Subcutaneous abdominal adipose tissue (tissue), 5 donors: ENCODE data around the gene ANKRD17.

Experiments used
- H3K27ac ChIP-seq: one replicate; pipeline ENCODE4 v1.7.0; 2013; ENCODE audit warnings: low read depth, mild to moderate bottlenecking, inconsistent platforms, low read length, moderate library complexity
- H3K27me3 ChIP-seq, 5 donors: one replicate each; pipeline ENCODE4 v1.7.0; 2013; ENCODE audit warnings: low read length in 5 of 5, inconsistent platforms in 1 of 5; ENCODE audit not compliant: control insufficient read depth in 5 of 5, insufficient read depth in 4 of 5
- H3K36me3 ChIP-seq, 5 donors: one replicate each; pipeline ENCODE4 v1.7.0; 2013; ENCODE audit warnings: low read length in 5 of 5; ENCODE audit not compliant: control insufficient read depth in 5 of 5, insufficient read depth in 5 of 5
- H3K4me1 ChIP-seq, 5 donors: one replicate each; pipeline ENCODE4 v1.7.0; 2013; ENCODE audit warnings: low read length in 5 of 5, mild to moderate bottlenecking in 3 of 5, moderate library complexity in 1 of 5; ENCODE audit not compliant: control insufficient read depth in 5 of 5, insufficient read depth in 5 of 5
- H3K4me3 ChIP-seq, 5 donors: one replicate each; pipeline ENCODE4 v1.7.0; 2013; ENCODE audit warnings: low read length in 5 of 5, low read depth in 1 of 5
- H3K9ac ChIP-seq, 5 donors: one replicate each; pipeline ENCODE4 v1.7.0; 2013; ENCODE audit warnings: low read length in 5 of 5, mild to moderate bottlenecking in 4 of 5, moderate library complexity in 3 of 5
- H3K9me3 ChIP-seq, 5 donors: one replicate each; pipeline ENCODE4 v1.7.0; 2013; ENCODE audit warnings: low read length in 5 of 5; ENCODE audit not compliant: control insufficient read depth in 5 of 5
- donor health status: healthy.
- donor health status: healthy.
- donor health status: healthy.
- donor health status: healthy.
- donor health status: healthy.

ANKRD17 gene

GRCh38 chr4:73250642-73251041 is 8.0 kb downstream of the ANKRD17 start:
- H3K27ac ChIP-seq: no peak overlapping the region
- H3K9me3 ChIP-seq: no peaks in the 10 kb centered on the region
- peaks cover 0 to 22% (median 9%) of the 10 kb centered on the region in 5 donors for H3K4me1 ChIP-seq
- no peaks in the 10 kb centered on the region for H3K27me3 ChIP-seq
- H3K4me3 ChIP-seq: no peak overlapping the region
- H3K9ac ChIP-seq: no peak overlapping the region
- H3K36me3 ChIP-seq: peaks cover 0 to 3% (median 0%) of the 10 kb centered on the region in 5 donors

GRCh38 chr4:73248821-73249220 is 9.8 kb downstream of the ANKRD17 start:
- Histone ChIP-seq H3K9ac (no peak overlapping the region), H3K4me3 (no peak overlapping the region), H3K36me3 (peaks cover 0 to 3% (median 0%) of the 10 kb centered on the region in 5 donors), H3K9me3 (no peaks in the 10 kb centered on the region), H3K4me1 (peaks cover 0 to 17% (median 8%) of the 10 kb centered on the region in 5 donors), H3K27ac (no peak overlapping the region), H3K27me3 (no peaks in the 10 kb centered on the region)

- H3K4me3 ChIP-seq: no peak overlapping the region
- no peaks in the 10 kb centered on the region for H3K27me3 ChIP-seq
- H3K9me3 ChIP-seq: no peaks in the 10 kb centered on the region
- H3K9ac ChIP-seq: no peak overlapping the region
- peaks cover 0 to 15% (median 6%) of the 10 kb centered on the region in 5 donors for H3K4me1 ChIP-seq
- H3K27ac ChIP-seq: no peak overlapping the region
- H3K36me3 ChIP-seq: peaks cover 0 to 3% (median 0%) of the 10 kb centered on the region in 5 donors
Observed at GRCh38 chr4:73248416-73248815, 10.2 kb downstream of the ANKRD17 start.

- H3K27me3 ChIP-seq: no peaks in the 10 kb centered on the region
- peaks cover 0 to 16% (median 4%) of the 10 kb centered on the region in 5 donors for H3K4me1 ChIP-seq
- no peak overlapping the region for H3K27ac ChIP-seq
Observed at GRCh38 chr4:73247100-73247499, 11.5 kb downstream of the ANKRD17 start.

GRCh38 chr4:73245955-73246354 is 12.6 kb downstream of the ANKRD17 start:
- H3K36me3 ChIP-seq: no peaks in the 10 kb centered on the region
- no peak overlapping the region for H3K4me3 ChIP-seq
- peaks cover 0 to 20% (median 7%) of the 10 kb centered on the region in 5 donors for H3K4me1 ChIP-seq
- H3K27me3 ChIP-seq: no peaks in the 10 kb centered on the region
- no peak overlapping the region for H3K27ac ChIP-seq
- H3K9ac ChIP-seq: no peak overlapping the region
- H3K9me3 ChIP-seq: no peaks in the 10 kb centered on the region

More at GRCh38 chr4:73247100-73247499, 11.5 kb downstream of the ANKRD17 start:
- Histone ChIP-seq H3K4me3 (no peak overlapping the region), H3K9me3 (no peaks in the 10 kb centered on the region), H3K9ac (no peak overlapping the region), H3K36me3 (no peaks in the 10 kb centered on the region)

- no peak overlapping the region for H3K4me3 ChIP-seq
- H3K9me3 ChIP-seq: no peaks in the 10 kb centered on the region
- no peak overlapping the region for H3K27ac ChIP-seq
- H3K9ac ChIP-seq: no peak overlapping the region
- peaks cover 0 to 20% (median 9%) of the 10 kb centered on the region in 5 donors for H3K4me1 ChIP-seq
- H3K27me3 ChIP-seq: no peaks in the 10 kb centered on the region
- H3K36me3 ChIP-seq: no peaks in the 10 kb centered on the region
Observed at GRCh38 chr4:73244945-73245601, 13.5 kb downstream of the ANKRD17 start.

- Histone ChIP-seq H3K4me1 (peaks cover 0 to 9% (median 4%) of the 10 kb centered on the region in 5 donors), H3K36me3 (peaks cover 0 to 7% (median 6%) of the 10 kb centered on the region in 5 donors)
Observed at GRCh38 chr4:73237044-73237443, 21.6 kb downstream of the ANKRD17 start.

GRCh38 chr4:73236151-73236550 is 22.4 kb downstream of the ANKRD17 start:
- Histone ChIP-seq H3K9ac (no peak overlapping the region), H3K27ac (no peak overlapping the region), H3K4me1 (peaks cover 0 to 5% (median 0%) of the 10 kb centered on the region in 5 donors), H3K9me3 (no peaks in the 10 kb centered on the region), H3K36me3 (peaks cover 0 to 7% (median 6%) of the 10 kb centered on the region in 5 donors), H3K27me3 (no peaks in the 10 kb centered on the region), H3K4me3 (no peak overlapping the region)

More at GRCh38 chr4:73237044-73237443, 21.6 kb downstream of the ANKRD17 start:
- H3K9ac ChIP-seq: no peak overlapping the region
- H3K27ac ChIP-seq: no peak overlapping the region
- no peak overlapping the region for H3K4me3 ChIP-seq
- no peaks in the 10 kb centered on the region for H3K27me3 ChIP-seq
- no peaks in the 10 kb centered on the region for H3K9me3 ChIP-seq

GRCh38 chr4:73234712-73235111 is 23.9 kb downstream of the ANKRD17 start:
- H3K9me3 ChIP-seq: no peaks in the 10 kb centered on the region
- no peak overlapping the region for H3K9ac ChIP-seq
- H3K4me3 ChIP-seq: no peak overlapping the region
- no peak overlapping the region for H3K27ac ChIP-seq
- H3K4me1 ChIP-seq: no peaks in the 10 kb centered on the region
- H3K36me3 ChIP-seq: peaks cover 0 to 7% (median 6%) of the 10 kb centered on the region in 5 donors
- H3K27me3 ChIP-seq: no peaks in the 10 kb centered on the region

- H3K27ac ChIP-seq: no peak overlapping the region
Observed at GRCh38 chr4:73231518-73232487, 26.8 kb downstream of the ANKRD17 start.

More at GRCh38 chr4:73231518-73232487, 26.8 kb downstream of the ANKRD17 start:
- no peak overlapping the region for H3K4me3 ChIP-seq
- H3K4me1 ChIP-seq: no peaks in the 10 kb centered on the region
- H3K9me3 ChIP-seq: no peaks in the 10 kb centered on the region
- peaks cover 0 to 7% (median 6%) of the 10 kb centered on the region in 5 donors for H3K36me3 ChIP-seq
- no peak overlapping the region for H3K9ac ChIP-seq
- no peaks in the 10 kb centered on the region for H3K27me3 ChIP-seq
